ENCODE data around the gene APPBP2. TPM values are rescaled to one million over a fixed set of nuclear protein-coding genes. Genes with fewer than 3 reads are reported as not detected.

The APPBP2 gene
- total and polyA plus RNA-seq, 2 donors (not counting 3 experiments of a cell fraction or from before 2014, with no cell fraction given): 8.4 to 49.1 TPM

DNA sequence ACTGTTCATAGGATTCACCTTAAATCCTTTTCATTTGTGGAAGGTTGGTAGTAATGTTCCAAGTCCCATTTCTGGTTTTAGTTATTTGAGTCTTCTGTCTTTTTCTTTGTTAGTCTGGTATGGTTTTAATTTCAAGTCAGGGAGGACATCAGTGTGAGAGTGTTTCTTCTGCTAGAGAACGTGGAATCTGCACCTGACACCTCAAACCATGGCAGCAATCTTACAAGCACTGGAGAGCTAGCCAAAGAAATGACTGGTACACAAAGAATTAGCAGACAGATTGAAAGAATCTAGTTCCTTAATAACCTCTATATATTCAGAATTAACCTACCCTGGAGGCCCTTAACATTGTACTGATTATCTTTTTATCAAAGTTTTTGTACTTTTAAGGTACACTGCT lies 53.6 kb downstream of the APPBP2 start:
- Histone ChIP-seq H3K27me3 (ENCODE audit: control insufficient read depth in 2 of 2, insufficient read depth in 2 of 2, low read length in 2 of 2) (no peaks in the 10 kb centered on the region), H3K79me2 (ENCODE audit: control insufficient read depth, insufficient read depth, low read length) (no peaks in the 10 kb centered on the region), H3K4me3 (replicated peaks in 1 of 3; ENCODE audit: insufficient read depth in 1 of 3, low read depth in 1 of 3, low read length in 3 of 3) (no peak overlapping the region), H3K4me2 (ENCODE audit: insufficient read depth, low read length) (no peak overlapping the region), H3K9me3 (replicated peaks; ENCODE audit: control insufficient read depth, insufficient read depth, low read length) (no peaks in the 10 kb centered on the region), H3K9me1 (replicated peaks; ENCODE audit: control insufficient read depth, extremely low read depth, insufficient read depth, low read length) (no peaks in the 10 kb centered on the region), H3K9ac (replicated peaks; ENCODE audit: extremely low read depth, insufficient read depth, low read length) (no peak overlapping the region), H3K27ac (ENCODE audit: insufficient read depth, low read depth, low read length) (no peak overlapping the region), H3K36me3 (ENCODE audit: control insufficient read depth in 2 of 2, extremely low read depth in 1 of 2, insufficient read depth in 2 of 2, low read length in 2 of 2) (peaks cover 0 to 5% of the 10 kb centered on the region in 2 experiments), H4K20me1 (replicated peaks; ENCODE audit: control insufficient read depth, extremely low read depth, insufficient read depth, low read length) (no peaks in the 10 kb centered on the region), H2AFZ (ENCODE audit: low read depth, low read length) (no peak overlapping the region), H3K4me1 (ENCODE audit: control insufficient read depth, extremely low read depth, insufficient read depth, low read length) (peaks cover 27% of the 10 kb centered on the region)
- no TSS peak for BruUV-seq (replicated peaks)
- dilution Hi-C loops (cut with MboI; ENCODE audit: extremely low pct_ligation_motif_present, low sequenced_read_pairs) (no loop called here), intact Hi-C loops (cut with micrococcal nuclease) (no loop called here)
- FAIRE-seq: no peak
- CTCF ChIA-PET: interaction anchor here (0.5 kb wide), 1 partner anchor 533 kb away, joined by 3 read pairs; no protein-coding TSS in a partner anchor
- POLR2A ChIA-PET: no interaction called here
- TF ChIP-seq EZH2 (IDR thresholded peaks at IDR 0.05; ENCODE audit: borderline replicate concordance, low read depth, low read length, severe bottlenecking): no peak
- no peak for TF ChIP-seq POLR2A (IDR thresholded peaks at IDR 0.05; ENCODE audit: low read depth, low read length)
- no peak for TF ChIP-seq FOS (IDR thresholded peaks at IDR 0.05; ENCODE audit: borderline replicate concordance, insufficient read depth, low read length)
- TF ChIP-seq, protein P1, sequence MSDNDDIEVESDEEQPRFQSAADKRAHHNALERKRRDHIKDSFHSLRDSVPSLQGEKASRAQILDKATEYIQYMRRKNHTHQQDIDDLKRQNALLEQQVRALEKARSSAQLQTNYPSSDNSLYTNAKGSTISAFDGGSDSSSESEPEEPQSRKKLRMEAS (IDR thresholded peaks at IDR 0.05; ENCODE audit: insufficient read depth, insufficient read length): no peak
- TF ChIP-seq, protein P2, sequence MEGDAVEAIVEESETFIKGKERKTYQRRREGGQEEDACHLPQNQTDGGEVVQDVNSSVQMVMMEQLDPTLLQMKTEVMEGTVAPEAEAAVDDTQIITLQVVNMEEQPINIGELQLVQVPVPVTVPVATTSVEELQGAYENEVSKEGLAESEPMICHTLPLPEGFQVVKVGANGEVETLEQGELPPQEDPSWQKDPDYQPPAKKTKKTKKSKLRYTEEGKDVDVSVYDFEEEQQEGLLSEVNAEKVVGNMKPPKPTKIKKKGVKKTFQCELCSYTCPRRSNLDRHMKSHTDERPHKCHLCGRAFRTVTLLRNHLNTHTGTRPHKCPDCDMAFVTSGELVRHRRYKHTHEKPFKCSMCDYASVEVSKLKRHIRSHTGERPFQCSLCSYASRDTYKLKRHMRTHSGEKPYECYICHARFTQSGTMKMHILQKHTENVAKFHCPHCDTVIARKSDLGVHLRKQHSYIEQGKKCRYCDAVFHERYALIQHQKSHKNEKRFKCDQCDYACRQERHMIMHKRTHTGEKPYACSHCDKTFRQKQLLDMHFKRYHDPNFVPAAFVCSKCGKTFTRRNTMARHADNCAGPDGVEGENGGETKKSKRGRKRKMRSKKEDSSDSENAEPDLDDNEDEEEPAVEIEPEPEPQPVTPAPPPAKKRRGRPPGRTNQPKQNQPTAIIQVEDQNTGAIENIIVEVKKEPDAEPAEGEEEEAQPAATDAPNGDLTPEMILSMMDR (IDR thresholded peaks at IDR 0.05; ENCODE audit: extremely low read depth in 1 of 2, insufficient read depth in 1 of 2, low read depth in 1 of 2, low read length in 2 of 2): no peak
- no peak for TF ChIP-seq JUN (IDR thresholded peaks at IDR 0.05; ENCODE audit: borderline replicate concordance, insufficient read depth, insufficient read length, low read depth)
- no peak for TF ChIP-seq MYC (IDR thresholded peaks at IDR 0.05; ENCODE audit: low read depth, low read length)
- no peak for TF ChIP-seq GATA2 (IDR thresholded peaks at IDR 0.05; ENCODE audit: insufficient read depth, insufficient read length, low read depth, low read length)
- TF ChIP-seq POLR2AphosphoS5 (IDR thresholded peaks at IDR 0.05; ENCODE audit: insufficient read depth, low read depth, low read length): no peak
- DNase-seq (ENCODE audit: low read depth, low spot score): no peak
